ENCODE measurements around the gene GPC6.

Gene GPC6

GRCh38 chr13:94454334-94454733, 1227.7 kb downstream of the GPC6 start:
- DNase-seq, result no peak

DNA sequence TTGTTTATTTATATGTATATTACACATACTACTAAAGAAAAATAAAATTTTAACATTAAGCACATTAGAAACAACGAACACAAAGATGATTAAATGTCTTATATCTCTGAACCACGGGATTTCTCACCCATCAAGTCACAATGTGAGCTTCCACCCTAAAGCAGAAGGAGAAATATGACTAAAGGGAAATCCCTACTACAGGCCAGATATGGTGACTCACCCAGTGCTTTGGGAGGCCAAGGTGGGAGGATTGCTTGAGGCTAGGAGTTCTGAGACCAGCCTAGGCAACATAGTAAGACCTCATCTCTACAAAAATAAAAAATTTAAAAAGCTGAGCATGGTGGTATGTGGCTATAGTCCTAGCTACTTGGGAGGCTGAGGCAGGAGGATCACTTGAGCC, 1228.3 kb downstream of the GPC6 start:
- peak; percentile 25 for DNase-seq

GRCh38 chr13:94455414-94455813, 1228.8 kb downstream of the GPC6 start:
- no peak for DNase-seq

Data from stimulated activated CD4-positive, alpha-beta T cell treated with anti-CD3 and anti-CD28 coated beads, Interleukin-15, amount 100 ng/mL, for 24 hours (primary cell).